Kidney epithelial cell (primary cell): ENCODE data around the gene AGAP3. TPM values are rescaled to one million over a fixed set of nuclear protein-coding genes. Genes with fewer than 3 reads are reported as not detected.

Experiments
- DNase-seq: peaks from one replicate; pipeline ENCODE4 v3.0.0-alpha.2; 2010; ENCODE audit warnings: low read depth
- H3K27me3 ChIP-seq: 2 replicates; pipeline ENCODE4 v1.6.0; 2011; ENCODE audit warnings: low read length; ENCODE audit not compliant: control insufficient read depth, insufficient read depth
- H3K36me3 ChIP-seq: 2 replicates; pipeline ENCODE4 v1.5.1; 2011; ENCODE audit warnings: low read length; ENCODE audit not compliant: control insufficient read depth, insufficient read depth
- H3K4me3 ChIP-seq: 2 replicates; pipeline ENCODE4 v1.5.1; 2011; ENCODE audit warnings: low read depth, mild to moderate bottlenecking, control low read depth, low read length
- total RNA-seq: library from RNA; depleted of rRNA; stranded (reverse); fragments of >200 nt; gene quantifications from 2 replicates; pipeline ENCODE4 v1.2.3, GENCODE V29; 2015
- TF ChIP-seq, protein P1 (sequence below): IDR thresholded peaks from 2 replicates; pipeline ENCODE4 v1.5.1; 2011; ENCODE audit warnings: mild to moderate bottlenecking, moderate library complexity, low read length, control low read depth, inconsistent platforms; ENCODE audit not compliant: insufficient read depth, poor library complexity, severe bottlenecking

Gene AGAP3
- total RNA-seq, 1 donor from 2014 or later: 77.4 TPM

GRCh38 chr7:151083071-151083823 lies 3.0 kb upstream of the AGAP3 start, which contains the start of gene TMUB1:
Gene TMUB1, minus strand, starts transcription at chr7:151083493. Its CDS starts 930 bp downstream, at chr7:151082563.
- peaks cover 1% of the 10 kb centered on the region for H3K36me3 ChIP-seq
- H3K27me3 ChIP-seq: no peaks in the 10 kb centered on the region
- no peak for DNase-seq
- TF ChIP-seq, protein P1, sequence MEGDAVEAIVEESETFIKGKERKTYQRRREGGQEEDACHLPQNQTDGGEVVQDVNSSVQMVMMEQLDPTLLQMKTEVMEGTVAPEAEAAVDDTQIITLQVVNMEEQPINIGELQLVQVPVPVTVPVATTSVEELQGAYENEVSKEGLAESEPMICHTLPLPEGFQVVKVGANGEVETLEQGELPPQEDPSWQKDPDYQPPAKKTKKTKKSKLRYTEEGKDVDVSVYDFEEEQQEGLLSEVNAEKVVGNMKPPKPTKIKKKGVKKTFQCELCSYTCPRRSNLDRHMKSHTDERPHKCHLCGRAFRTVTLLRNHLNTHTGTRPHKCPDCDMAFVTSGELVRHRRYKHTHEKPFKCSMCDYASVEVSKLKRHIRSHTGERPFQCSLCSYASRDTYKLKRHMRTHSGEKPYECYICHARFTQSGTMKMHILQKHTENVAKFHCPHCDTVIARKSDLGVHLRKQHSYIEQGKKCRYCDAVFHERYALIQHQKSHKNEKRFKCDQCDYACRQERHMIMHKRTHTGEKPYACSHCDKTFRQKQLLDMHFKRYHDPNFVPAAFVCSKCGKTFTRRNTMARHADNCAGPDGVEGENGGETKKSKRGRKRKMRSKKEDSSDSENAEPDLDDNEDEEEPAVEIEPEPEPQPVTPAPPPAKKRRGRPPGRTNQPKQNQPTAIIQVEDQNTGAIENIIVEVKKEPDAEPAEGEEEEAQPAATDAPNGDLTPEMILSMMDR: no peak
- peak within 1 kb of the TSS; percentile 84 for H3K4me3 ChIP-seq

GRCh38 chr7:151083824-151084160 lies 2.5 kb upstream of the AGAP3 start:
- Histone ChIP-seq H3K4me3 (peak overlapping the region; percentile 84), H3K36me3 (peaks cover 1% of the 10 kb centered on the region), H3K27me3 (no peaks in the 10 kb centered on the region)
- TF ChIP-seq, protein P1: no peak
- no peak for DNase-seq

DNA sequence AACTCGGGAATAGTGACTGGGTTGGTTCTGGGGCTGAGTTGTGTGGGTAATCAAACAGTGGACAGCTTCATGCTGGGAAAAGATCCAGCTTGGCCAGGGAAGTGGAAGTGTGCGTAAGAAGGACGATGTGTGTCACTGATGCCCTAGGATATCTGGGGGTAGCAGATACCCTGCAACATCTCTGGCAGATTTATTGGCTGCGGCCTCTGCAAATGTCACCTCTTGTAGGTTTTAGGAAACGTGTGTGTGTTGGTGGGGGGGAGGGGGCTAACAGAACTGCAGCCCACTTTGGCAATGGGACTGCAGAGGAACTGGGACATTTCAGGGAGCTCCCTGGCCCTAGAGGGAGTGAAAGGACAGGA lies 965 bp upstream of the AGAP3 start:
- Histone ChIP-seq H3K4me3 (no peak overlapping the region), H3K27me3 (no peaks in the 10 kb centered on the region), H3K36me3 (peaks cover 1% of the 10 kb centered on the region)
- DNase-seq: no peak
- TF ChIP-seq, protein P1: no peak

- no peak for DNase-seq
- Histone ChIP-seq H3K4me3 (peak overlapping the region; percentile 81), H3K36me3 (peaks cover 1% of the 10 kb centered on the region), H3K27me3 (no peaks in the 10 kb centered on the region)
- TF ChIP-seq, protein P1: no peak
Measured at GRCh38 chr7:151086802-151087244, 548 bp downstream of the AGAP3 start.

DNA sequence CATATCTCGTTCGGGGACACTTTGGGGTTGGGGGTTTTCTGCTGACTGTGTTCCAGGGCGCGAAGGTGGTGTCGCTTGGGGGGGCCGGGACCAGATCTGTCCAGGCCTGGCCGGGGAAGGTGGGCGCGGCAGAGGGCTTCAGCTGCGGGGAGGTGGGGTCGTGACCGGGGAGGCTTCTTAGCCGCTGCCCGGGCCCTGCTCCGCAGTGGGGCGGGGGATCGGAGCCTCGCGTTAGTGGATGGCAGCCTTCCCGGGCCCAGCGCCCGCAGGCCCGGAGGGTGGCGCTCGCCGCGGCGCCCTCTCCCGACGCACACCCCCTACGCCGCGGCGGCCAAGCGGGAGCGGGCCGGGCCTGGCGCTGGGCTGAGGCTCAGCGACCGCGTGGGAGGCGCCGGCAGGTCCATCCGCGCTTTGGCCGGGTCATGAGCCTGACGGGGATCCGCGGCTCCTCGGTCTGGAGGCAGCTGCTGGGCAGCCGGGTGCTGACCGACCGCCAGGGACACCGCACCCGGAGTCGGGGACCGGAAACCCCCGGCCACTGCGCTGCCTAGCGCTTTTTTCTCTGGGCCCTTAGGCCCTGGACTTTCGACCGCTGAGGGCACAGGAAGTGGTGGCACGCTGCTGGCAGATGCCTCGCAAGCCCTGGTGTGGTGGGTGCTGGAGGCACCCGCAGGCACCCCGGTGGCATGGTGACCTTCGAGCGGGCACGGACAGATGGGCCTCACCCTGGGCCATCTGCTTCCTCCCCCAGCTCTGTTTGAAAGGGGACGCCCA lies 1.2 kb downstream of the AGAP3 start:
- no peak for DNase-seq
- no peaks in the 10 kb centered on the region for H3K27me3 ChIP-seq
- TF ChIP-seq, protein P1: no peak
- peak overlapping the region; percentile 81 for H3K4me3 ChIP-seq
- peaks cover 1% of the 10 kb centered on the region for H3K36me3 ChIP-seq
